ENCODE results near the gene ANKMY2. TPM values are rescaled to one million over a fixed set of nuclear protein-coding genes. Genes with fewer than 3 reads are reported as not detected.

The ANKMY2 gene
- polyA plus RNA-seq, 1 donor from 2014 or later = 94.7 TPM

GRCh38 chr7:16636555-16637101, 8.9 kb downstream of the ANKMY2 start:
- Histone ChIP-seq H3K9me2 (ENCODE audit: insufficient read depth, low read length) (no peaks in the 10 kb centered on the region), H3K9me3 (ENCODE audit: low read length) (no peaks in the 10 kb centered on the region), H3K4me3 (ENCODE audit: low read length) (no peak overlapping the region), H3K4me2 (ENCODE audit: low read length) (no peak overlapping the region), H2AFZ (ENCODE audit: low read depth, low read length) (no peak overlapping the region), H3K79me2 (replicated peaks; ENCODE audit: insufficient read depth, low read length) (peaks cover 33% of the 10 kb centered on the region), H4K20me1 (ENCODE audit: insufficient read depth) (no peaks in the 10 kb centered on the region), H3K9ac (ENCODE audit: low read length) (no peak overlapping the region), H3F3A (ENCODE audit: insufficient read depth, low read length, poor library complexity, severe bottlenecking) (peaks cover 3% of the 10 kb centered on the region), H3K27me3 (ENCODE audit: insufficient read depth, low read depth, low read length) (no peaks in the 10 kb centered on the region), H3K36me3 (ENCODE audit: insufficient read depth, low read length) (no peaks in the 10 kb centered on the region), H3K27ac (ENCODE audit: low read length) (no peak overlapping the region)
- TF ChIP-seq SMC3 (conservative IDR thresholded peaks at IDR 0.05; ENCODE audit: poor library complexity) = no peak
- no peak for TF ChIP-seq REST (IDR thresholded peaks at IDR 0.05; ENCODE audit: borderline replicate concordance)
- no peak for TF ChIP-seq RAD21 (conservative IDR thresholded peaks at IDR 0.05)
- no peak for TF ChIP-seq POLR2AphosphoS5 (IDR thresholded peaks at IDR 0.05)
- TF ChIP-seq MXI1 (conservative IDR thresholded peaks at IDR 0.05; ENCODE audit: poor library complexity, severe bottlenecking) = no peak
- no peak for TF ChIP-seq CTCF (IDR thresholded peaks at IDR 0.05; ENCODE audit: poor library complexity, severe bottlenecking)
- TF ChIP-seq TAF1 (IDR thresholded peaks at IDR 0.05; ENCODE audit: low read depth) = no peak
- no peak for TF ChIP-seq EZH2 (IDR thresholded peaks at IDR 0.05; ENCODE audit: borderline replicate concordance, insufficient read depth, low read length, poor library complexity, severe bottlenecking)

GRCh38 chr7:16634271-16634738, 11.2 kb downstream of the ANKMY2 start:
- no peaks in the 10 kb centered on the region for H3K9me3 ChIP-seq (ENCODE audit: low read length)
- H3K9me2 ChIP-seq (ENCODE audit: insufficient read depth, low read length) = no peaks in the 10 kb centered on the region
- H3K27ac ChIP-seq (ENCODE audit: low read length) = no peak overlapping the region
- no peak overlapping the region for H2AFZ ChIP-seq (ENCODE audit: low read depth, low read length)
- H3K79me2 ChIP-seq (replicated peaks; ENCODE audit: insufficient read depth, low read length) = peaks cover 16% of the 10 kb centered on the region
- H3K9ac ChIP-seq (ENCODE audit: low read length) = no peak overlapping the region
- H3K4me2 ChIP-seq (ENCODE audit: low read length) = no peak overlapping the region
- H4K20me1 ChIP-seq (ENCODE audit: insufficient read depth) = no peaks in the 10 kb centered on the region
- H3K4me3 ChIP-seq (ENCODE audit: low read length) = no peak overlapping the region
- TF ChIP-seq REST (IDR thresholded peaks at IDR 0.05; ENCODE audit: borderline replicate concordance) (no peak), RAD21 (conservative IDR thresholded peaks at IDR 0.05) (no peak), SMC3 (conservative IDR thresholded peaks at IDR 0.05; ENCODE audit: poor library complexity) (no peak), MXI1 (conservative IDR thresholded peaks at IDR 0.05; ENCODE audit: poor library complexity, severe bottlenecking) (no peak), EP300 (conservative IDR thresholded peaks at IDR 0.05; ENCODE audit: poor library complexity, severe bottlenecking) (no peak), POLR2AphosphoS5 (IDR thresholded peaks at IDR 0.05) (no peak), TAF1 (IDR thresholded peaks at IDR 0.05; ENCODE audit: low read depth) (no peak), EZH2 (IDR thresholded peaks at IDR 0.05; ENCODE audit: borderline replicate concordance, insufficient read depth, low read length, poor library complexity, severe bottlenecking) (no peak), CTCF (IDR thresholded peaks at IDR 0.05; ENCODE audit: poor library complexity, severe bottlenecking) (no peak)
- H3K27me3 ChIP-seq (ENCODE audit: insufficient read depth, low read depth, low read length) = no peaks in the 10 kb centered on the region
- peaks cover 4% of the 10 kb centered on the region for H3K36me3 ChIP-seq (ENCODE audit: insufficient read depth, low read length)
- H3F3A ChIP-seq (ENCODE audit: insufficient read depth, low read length, poor library complexity, severe bottlenecking) = peaks cover 3% of the 10 kb centered on the region
